HG03571 (cell line): ENCODE results near the gene SNX4.
"Not testable (repeated sequence)": the region's sequence is repeated elsewhere in the genome, so short reads cannot be mapped to it uniquely, and the experiment has no call there.

Experiments
- ATAC-seq: cut with Tn5 transposase; IDR thresholded peaks from one replicate; pipeline ENCODE4 v1.9.1; 2021; ENCODE audit not compliant: unreplicated experiment

The SNX4 gene

DNA sequence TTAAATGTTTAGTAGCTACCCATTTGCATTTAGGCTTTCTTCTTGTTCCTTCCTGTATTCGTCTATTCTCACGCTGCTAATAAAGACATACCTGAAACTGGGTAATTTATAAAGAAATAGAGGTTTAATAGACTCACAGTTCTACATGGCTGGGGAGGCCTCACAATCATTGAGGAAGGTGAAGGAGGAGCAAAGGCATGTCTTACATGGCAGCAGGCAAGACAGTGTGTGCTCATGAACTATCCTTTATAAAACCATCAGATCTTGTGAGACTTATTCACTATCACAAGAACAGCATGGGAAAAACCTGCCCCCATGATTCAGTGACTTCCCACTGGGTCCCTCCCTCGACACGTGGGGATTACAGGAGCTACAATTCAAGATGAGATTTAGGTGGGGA, 114.5 kb downstream of the SNX4 start:
- not testable (repeated sequence) for ATAC-seq

DNA sequence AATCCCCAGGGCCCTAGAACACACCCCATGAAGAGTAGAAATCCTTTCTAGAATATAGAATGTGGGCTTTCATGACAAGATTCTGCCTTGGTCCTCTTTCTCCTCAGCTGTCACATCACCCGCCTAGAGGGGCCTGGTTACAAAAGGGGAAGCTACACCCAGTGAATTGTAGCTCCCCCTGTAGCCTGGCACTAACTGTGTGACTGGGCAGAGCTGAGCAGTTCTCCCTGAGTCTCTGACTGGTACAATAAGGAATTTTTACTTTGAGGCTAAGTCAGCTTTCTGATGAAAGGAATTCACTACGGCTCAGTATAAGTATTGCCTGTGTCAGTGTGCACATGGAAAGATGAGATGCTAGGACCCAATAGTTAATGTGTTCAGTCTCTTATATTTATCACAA, 116.2 kb downstream of the SNX4 start:
- no peak for ATAC-seq

GRCh38 chr3:125402639-125403038, 117.4 kb downstream of the SNX4 start:
- ATAC-seq = no peak

GRCh38 chr3:125401402-125401801, 118.6 kb downstream of the SNX4 start:
- no peak for ATAC-seq

GRCh38 chr3:125398952-125399351, 121.0 kb downstream of the SNX4 start:
- ATAC-seq = no peak
